ENCODE results near the gene PCDH9.

DNA sequence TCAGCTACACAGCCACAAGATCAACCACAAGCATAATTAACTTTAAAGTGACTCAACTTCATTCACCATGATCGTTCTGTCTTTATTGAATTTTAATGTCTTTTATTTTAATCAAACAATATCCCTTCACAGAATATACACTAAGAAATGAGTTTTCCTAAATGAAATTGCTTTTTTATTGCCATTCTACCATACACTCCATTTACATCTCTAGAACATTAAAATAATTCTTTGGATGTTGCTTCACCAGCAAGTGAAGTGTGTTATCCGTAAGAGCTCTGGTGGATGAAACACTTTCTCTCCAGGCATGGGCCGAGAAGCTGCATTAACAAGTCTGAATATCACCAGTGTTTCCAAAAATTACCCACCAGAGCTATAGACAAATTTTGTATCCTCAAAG lies 789.2 kb downstream of the PCDH9 start:
- TF ChIP-seq POLR2AphosphoS5 (IDR thresholded peaks at IDR 0.05) (no peak), POLR2A (IDR thresholded peaks at IDR 0.05) (no peak)
- TF ChIP-seq, protein P1, sequence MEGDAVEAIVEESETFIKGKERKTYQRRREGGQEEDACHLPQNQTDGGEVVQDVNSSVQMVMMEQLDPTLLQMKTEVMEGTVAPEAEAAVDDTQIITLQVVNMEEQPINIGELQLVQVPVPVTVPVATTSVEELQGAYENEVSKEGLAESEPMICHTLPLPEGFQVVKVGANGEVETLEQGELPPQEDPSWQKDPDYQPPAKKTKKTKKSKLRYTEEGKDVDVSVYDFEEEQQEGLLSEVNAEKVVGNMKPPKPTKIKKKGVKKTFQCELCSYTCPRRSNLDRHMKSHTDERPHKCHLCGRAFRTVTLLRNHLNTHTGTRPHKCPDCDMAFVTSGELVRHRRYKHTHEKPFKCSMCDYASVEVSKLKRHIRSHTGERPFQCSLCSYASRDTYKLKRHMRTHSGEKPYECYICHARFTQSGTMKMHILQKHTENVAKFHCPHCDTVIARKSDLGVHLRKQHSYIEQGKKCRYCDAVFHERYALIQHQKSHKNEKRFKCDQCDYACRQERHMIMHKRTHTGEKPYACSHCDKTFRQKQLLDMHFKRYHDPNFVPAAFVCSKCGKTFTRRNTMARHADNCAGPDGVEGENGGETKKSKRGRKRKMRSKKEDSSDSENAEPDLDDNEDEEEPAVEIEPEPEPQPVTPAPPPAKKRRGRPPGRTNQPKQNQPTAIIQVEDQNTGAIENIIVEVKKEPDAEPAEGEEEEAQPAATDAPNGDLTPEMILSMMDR (IDR thresholded peaks at IDR 0.05): no peak
